GM18507 (cell line): ENCODE results near the gene ARHGEF17.

Experiments used
- DNase-seq: peaks from one replicate; pipeline ENCODE4 v3.0.0; 2011; ENCODE audit warnings: low read depth; ENCODE audit not compliant: insufficient read length; ENCODE audit errors: extremely low spot score
- FAIRE-seq: peaks from 2 replicates; lab custom pipeline; 2011; peaks lifted over from hg19 to GRCh38; lab: Jason Lieb, UNC

The ARHGEF17 gene

DNA sequence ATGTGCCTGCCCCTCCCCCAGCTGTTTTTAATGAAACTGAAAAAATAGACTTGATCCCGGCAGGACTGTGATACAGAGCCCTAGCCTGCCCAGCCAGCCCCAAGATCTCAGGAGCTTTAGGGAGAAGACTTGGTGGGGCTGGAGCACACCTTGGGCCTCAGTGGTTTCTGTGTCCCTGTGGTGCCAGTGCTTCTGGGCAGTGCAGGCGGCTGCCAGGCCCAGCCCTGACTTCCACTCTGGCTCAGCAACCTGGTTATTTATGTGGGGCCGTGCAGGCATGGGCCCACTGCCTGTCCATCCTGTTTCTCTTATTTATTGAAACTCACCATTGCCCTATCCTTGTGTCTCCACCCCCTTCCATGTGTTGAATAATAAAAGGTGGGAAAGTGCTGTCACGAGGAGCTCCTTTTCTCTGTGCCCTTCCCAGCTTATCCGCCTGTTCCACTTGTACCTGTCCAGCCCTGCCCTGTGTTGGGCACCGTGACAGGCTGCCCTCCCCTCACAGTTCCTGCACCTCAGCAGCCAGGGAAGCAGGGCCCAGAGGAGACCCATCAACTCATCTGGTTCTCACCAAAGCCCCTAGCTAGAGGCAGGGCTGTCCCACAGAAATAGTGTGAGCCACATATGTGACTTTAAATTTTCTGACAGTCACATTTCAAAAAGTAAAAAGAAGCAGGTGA lies 88.3 kb downstream of the ARHGEF17 start:
- no peak for FAIRE-seq
- no peak for DNase-seq

DNA sequence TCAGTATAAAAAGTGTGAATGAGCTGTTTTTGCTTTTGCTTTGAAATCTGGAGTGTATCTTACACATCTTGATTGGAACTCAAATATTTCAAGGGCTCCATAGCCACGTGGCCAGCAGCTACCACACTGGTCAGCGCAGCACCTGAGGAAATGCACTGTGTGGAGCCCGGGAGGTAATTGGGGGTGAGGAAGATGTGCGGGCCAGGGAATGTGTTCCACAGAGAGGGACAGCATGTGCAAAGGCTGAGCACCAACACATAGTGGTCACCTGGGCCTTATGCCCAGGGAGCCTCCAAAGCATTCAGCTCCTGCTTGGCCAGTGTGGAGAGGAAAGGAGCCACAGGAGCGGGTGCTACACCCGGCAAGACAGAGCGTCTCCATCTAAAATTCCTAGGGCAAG lies 88.9 kb downstream of the ARHGEF17 start:
- DNase-seq, result no peak
- no peak for FAIRE-seq

DNA sequence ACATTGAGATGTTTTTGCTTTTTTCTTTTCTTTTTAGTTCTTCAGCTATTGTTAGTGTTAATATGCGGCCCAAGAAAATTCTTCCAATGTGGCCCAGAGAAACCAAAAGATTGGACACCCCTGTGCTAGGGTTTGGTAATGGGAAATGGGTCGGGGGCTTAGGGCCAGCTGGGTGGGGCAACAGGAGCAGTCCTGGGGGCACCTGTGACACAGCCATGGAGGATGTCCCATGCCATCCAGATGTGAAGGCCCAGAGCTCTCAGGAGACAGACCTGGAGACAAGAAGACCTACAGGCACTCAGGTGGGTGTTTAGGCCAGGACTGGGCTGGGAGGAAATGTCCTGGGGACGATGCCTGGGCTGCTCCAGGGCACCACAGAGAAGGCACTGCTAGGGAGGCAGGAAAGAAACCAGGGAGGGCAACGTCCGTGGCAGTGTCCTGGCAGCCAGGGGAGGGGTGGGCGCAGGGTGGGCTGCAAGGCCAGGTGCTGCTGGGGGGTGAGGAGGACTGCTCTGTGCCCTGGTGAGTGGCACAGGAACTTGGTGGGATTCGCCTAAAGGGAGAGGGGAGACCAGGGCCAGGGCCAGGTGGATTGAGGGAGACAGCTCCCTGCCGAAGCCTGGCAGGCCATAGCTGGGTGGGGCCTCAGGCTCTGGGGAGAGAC lies 89.5 kb downstream of the ARHGEF17 start:
- DNase-seq (no peak), FAIRE-seq (no peak)

DNA sequence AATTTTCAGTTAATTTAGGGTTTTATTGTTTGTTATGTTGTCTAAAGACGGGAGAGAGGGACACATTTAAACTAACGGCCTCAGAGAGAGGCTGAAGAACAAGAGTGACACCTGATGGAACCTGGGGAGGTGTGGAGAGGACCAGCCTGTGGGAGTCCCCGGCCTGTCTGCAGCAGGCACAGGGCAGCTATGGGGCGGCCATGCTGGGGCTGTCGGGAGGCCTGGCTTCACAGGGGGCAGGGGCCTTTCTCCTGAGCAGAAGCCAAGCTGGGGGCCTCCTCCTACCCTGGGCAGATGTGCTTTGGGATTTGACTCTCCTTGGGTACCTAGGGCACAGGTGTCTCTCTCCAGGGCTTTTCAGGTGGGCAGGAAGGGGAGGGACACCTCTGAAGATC lies 90.1 kb downstream of the ARHGEF17 start:
- DNase-seq (no peak), FAIRE-seq (no peak)

DNA sequence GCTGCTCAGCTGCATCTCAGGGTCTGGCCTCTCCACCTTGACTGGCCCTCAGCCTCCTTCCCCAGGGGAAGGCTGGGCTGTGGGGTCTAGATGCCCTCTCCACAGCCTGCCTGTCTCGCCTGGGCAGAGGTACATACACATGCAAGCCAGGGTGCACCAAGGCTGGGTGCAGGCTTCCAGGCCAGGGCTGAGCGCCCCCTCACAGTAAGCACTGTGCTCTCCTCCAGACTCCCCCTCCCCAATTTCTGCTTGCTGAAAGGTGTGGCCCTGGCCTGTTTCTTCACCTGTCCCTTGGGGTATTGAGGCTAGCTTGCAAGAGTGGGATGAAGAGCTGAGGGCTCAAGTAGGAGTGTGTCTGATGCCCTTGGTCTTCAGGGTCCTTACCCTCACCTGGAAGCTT lies 90.6 kb downstream of the ARHGEF17 start:
- no peak for FAIRE-seq
- no peak for DNase-seq

DNA sequence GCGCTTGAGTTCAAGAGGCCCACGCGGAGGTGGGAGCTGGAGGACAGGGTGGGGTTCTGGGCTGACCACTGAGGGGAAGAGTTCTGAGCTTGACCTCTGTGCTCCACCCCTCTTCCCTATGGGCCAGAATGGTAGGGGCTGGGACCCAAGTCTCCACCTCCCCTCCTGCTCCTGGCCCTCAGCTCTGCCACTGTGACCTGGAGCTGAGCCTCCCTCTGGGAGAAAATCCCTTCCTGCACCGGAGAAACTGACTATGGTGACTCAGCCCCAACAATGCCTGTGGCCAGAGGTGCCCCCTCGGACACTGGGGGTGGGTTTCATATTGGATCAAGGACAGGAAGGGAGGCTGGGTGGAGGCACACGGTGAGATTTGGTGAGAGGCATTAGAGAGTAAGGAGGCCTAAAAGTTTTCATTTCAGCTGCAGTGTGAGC lies 91.1 kb downstream of the ARHGEF17 start:
- DNase-seq, result no peak
- no peak for FAIRE-seq

DNA sequence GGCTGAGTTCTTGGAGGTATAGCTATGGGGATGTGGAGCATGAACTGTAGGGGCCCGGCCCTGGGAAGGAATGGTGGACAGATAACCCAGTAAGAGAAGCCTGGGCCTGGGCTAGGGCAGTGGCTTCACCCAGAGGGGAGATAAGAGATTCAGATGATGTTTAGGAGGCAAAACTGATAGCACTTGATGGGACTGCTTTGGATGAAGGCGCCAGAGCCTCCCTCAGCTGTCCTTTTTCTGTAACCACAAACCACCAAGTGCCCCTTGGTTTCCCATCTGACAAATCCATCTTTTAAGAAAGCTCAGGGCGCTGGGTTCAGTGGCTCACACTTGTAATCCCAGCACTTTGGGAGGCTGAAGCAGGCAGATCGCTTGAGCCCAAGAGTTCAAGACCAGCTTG lies 91.6 kb downstream of the ARHGEF17 start:
- FAIRE-seq, result no peak

DNA sequence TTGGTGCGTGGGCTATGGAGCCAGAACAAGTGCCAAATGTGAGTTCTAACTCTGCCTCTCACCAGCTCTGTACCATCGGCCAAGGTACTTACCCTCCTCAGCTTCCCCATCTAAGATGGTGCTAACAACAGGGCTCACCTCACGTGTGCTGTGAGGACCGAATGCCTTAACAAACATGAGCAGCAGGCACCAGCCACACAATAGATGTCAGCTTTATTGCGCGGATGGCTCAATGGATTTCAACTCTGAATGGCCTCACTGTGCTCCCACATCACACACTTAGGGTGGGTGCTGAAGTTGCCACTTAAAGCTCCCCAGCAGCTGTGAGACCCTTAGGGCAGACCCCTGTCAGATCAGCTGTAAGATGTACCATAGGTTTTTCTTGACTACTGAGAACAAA lies 92.2 kb downstream of the ARHGEF17 start:
- no peak for DNase-seq

More for the DNA sequence above, 91.6 kb downstream of the ARHGEF17 start:
- no peak for DNase-seq

DNA sequence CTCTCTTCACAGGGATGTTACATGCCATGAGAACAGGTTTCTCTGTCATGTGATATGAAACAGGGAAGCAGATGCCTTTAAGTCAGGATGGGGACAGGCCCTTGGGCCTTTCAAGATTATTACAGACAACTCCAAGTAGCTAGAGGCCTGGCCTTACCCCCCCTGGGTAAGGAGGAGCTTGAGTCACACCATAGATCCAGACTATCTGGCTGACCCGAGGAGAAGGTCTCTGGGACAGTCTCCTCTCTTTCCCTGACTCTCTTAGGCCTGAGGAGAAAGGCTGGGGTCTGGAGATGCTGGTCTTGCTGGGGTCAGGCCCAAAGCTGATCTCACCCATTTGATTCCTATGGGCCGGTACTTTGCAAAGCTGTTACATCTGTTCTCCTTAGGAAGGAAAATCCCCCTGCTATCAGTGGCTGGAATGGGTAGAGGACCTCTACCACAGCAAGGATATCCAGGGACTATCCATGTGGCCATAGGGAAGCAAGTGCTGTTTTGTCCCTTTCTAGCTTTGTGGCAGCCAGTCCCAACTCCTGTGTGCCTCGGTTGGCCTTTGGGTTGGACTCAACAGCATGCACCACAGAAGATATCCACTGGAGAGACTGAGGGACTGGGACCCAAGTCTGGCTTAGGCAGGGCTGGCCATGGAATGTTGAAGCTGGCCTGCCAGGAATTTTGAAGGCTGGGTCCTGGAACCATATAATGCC lies 93.3 kb downstream of the ARHGEF17 start:
- FAIRE-seq (no peak), DNase-seq (no peak)

More for the DNA sequence above, 92.2 kb downstream of the ARHGEF17 start:
- no peak for FAIRE-seq

DNA sequence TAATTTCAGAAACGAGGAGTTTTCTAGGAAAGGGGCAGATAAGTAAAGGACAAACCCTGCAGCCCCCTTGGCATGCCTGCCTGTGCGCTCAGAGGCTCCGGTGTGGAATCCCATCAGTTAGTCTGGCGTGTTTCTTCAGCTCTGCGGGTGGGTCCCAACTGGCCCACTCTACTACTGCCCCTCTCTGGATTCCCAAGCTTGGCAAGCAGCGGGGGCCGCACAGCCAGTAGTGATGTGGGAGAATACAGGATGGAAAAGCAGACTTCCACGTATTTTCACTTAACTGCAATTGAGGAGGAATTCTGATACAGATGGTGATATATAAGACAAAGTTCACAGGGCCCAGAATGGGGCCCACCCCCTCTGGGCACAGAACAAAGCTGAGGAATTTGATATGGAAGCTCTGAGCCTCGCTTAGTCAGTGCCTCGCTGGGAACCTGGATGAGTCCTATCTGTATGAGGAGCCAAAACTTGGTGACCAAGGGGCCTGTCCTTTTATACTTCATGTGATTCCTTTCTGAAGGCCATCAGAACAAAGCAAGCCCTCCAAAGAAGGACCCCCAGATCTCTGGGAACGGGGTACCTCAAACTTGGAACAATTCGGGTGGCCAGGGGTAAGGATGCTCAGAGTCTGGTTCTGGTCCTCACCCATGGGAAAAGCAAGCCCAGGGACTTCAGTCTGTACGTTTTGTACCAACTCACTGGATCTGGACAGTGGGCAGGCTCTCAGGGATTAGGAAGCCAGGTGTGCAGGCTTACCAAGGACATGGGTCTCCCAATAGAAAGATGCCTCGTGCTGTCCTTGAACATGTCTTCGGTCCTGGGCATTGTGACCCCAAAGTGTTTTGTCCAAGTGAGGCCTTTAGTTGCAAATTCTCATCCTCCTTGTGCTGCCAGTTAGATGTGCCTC lies 94.1 kb downstream of the ARHGEF17 start:
- DNase-seq, result no peak
- FAIRE-seq, result no peak

DNA sequence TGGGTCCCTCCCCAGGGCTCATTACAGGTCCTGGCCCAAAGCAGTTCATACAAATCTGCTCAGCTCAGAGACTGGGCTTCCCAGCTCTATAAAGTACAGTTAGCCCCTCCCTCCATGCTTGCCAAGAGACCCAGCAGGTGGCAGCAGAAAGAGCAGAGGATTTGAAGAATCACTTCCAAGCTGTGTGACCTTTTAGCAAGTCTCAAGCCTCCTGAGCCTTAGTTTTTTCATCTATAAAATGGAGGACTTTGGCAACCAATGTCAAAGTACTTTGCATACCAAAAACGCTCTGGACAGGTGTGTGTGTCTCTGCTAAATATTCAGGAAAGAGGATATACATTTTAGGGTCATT lies 94.7 kb downstream of the ARHGEF17 start:
- DNase-seq (no peak), FAIRE-seq (no peak)

DNA sequence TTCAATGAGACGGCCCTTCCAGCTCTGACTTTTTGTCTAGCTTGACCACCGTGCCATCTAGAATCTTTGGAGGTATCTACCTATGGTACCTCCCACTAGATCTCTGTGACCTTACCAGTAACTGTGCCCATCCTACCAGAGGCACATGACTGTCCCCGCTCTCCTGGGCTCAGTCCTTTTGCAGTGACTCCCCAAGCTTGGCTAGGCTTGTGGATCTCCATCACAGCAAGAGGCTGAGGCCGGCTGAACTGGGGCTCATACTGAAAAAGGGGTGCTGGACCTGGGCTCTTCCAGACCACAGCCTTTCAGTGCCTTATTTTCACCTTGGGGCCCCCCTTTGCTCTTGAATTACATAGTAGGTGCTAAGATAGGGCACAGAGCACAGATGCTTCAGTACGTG lies 95.5 kb downstream of the ARHGEF17 start:
- no peak for FAIRE-seq
- no peak for DNase-seq

DNA sequence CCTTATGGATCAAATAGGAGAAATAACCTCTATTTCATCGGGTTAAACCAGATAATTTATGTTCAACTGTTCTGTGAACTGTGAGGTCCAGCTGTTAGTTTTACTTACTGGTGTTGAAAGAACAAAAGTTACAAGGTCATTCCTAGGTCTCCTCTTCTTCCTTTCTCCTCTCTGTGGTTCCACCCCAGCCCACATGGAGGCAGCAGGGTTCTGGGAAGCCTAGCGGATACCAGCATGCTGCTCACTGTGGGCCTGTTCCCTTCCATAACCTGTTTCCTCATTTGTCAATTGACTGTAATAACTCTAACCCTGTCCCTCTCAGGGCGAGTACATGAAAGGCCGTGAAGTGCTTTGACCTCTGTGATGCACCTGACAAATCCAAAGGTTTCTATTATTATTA lies 96.0 kb downstream of the ARHGEF17 start:
- DNase-seq, result no peak
- FAIRE-seq, result no peak

DNA sequence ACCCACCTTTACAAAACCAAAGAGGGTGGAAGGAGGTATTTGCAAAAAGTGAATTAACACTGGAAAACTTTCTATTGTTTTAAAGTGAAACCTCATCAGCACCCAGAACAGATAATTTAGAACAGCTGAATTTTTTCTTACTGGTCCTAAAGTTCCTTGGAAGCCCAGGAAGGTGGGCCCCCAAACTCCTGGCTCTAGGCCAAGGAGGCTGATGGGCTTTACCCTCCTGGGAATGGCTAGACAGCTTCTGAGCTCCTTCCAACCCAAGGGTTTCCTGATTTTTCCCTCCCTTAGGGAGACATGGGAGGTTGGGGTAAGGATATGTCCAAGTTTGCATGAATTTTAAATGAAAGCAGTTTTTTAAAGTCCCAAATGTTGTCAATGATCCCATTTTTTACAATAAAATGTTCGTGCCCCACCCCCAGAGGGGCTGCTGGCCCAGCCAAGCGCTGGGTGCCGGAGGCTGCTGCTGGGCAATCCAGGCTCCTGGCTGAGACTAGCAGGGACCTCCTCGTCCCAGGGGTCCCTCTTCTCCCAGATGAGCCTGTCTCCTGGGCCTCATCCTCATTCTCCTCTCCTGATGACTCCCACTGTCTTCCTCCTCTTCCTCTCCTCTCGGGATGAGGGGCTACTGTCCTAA lies 96.5 kb downstream of the ARHGEF17 start:
- DNase-seq, result no peak
- no peak for FAIRE-seq

DNA sequence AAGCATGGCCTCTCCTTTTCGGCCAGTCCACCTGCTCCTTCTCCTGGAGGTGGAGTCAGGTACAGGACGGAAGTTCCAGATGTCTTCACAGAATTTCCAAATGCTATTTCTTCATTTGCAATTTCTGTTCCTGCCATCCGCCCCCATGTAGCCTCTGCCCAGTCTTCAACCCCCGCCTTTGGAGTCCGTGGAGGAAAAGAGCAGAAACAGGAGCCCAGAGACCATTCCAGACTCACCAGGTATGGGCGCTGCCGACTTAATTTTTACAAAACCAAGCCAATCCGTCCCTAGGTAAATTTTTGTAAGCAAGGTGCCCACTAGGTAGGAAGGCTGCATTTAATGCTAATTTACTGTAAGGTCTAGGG lies 97.1 kb downstream of the ARHGEF17 start:
- no peak for FAIRE-seq

DNA sequence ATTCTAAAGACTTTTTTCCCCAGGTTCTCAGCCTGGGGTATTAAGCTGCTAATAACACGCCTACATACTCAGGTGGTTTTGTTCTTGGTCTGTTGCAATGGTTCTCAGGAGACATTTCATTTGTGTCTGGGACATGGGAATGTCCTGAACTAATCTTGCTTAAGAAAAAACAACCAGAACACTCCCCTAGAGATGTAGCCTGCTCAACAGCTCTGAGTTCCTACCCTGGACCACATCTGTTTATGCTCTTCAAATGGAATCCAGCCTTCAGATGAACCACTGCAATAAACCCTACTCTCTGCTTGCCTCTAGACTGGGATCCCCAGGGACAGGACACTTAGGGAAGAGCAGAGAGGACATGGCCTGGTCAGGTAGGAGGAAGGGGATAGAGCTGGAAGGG lies 98.1 kb downstream of the ARHGEF17 start:
- FAIRE-seq, result no peak
- no peak for DNase-seq

More for the DNA sequence above, 97.1 kb downstream of the ARHGEF17 start:
- no peak for DNase-seq

DNA sequence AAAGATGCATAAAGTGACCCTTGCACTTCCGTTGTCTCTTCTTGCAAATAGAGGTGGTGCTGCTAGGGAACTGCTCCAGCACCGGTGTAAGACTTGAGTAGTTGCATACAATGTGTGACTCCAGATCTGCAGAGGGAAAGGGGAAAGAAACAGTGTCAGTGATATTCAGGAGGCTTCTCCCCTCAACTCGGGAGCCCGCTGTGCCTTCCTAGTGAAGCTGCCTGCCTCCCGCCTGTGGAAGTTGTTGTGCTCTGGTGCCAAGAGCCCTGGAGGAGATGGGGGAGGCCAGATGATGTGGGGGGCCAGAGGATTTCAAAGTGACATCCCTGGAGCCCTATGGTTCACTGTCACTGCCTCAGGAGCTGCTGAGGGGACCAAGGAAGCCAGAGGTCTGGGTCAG lies 98.5 kb downstream of the ARHGEF17 start:
- FAIRE-seq, result no peak
- no peak for DNase-seq

DNA sequence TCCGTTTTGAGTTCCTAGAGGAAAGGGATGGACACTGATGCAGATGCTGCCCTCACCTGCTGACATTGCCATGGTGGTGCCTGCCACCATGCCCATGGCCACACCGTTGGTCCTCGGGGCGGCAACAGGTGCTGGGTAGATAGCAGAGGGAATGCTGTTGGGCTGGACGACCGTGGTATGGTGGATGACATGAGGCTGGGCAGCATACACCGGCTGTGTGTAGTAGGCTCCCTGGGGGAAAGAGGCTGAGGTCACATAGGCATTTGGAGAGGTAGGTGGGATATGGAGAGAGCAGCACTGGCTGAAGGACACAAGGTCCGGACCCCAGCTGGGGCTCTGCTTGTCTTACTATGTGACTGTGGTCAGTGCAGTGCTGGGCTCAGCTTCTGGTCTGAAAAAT lies 101.4 kb downstream of the ARHGEF17 start:
- DNase-seq (no peak), FAIRE-seq (no peak)

DNA sequence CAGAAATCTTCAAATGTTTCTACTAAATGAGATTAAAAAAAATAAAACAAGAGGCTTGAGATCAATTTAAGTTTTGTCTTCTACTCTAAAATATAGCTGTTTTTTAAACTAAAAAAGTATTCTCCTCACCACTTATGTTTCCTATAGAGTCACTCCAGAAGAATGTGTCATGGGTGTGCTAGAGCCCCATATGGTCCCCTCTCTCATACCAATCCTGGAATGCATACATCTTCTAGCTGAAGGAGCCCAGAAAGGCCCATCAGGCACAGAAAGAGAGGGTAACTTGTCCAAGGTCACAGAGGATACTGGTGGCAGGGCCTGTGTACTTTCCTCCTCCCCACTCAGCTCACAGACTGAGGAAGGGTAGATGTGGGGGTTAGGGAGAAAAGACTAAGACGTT lies 102.6 kb downstream of the ARHGEF17 start:
- DNase-seq (no peak), FAIRE-seq (no peak)

DNA sequence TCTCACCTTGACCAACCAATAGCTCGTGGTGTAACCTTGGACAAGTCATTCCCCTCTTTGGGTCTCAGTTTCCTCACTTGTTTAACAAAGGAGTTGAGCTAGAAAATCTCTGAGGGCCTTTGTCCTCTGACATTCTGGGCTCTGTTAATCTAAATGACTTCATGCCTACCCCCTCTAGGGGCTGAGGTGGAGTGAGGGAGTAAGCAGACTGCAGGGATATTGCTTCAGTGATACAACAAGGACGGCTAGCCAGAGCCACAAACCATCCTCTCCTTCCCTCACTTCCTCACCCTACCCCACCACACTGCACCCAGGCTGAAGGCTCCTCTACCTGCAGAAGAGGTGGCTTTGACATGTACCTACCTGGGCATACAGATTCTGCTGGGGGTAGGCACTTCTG lies 103.0 kb downstream of the ARHGEF17 start:
- FAIRE-seq, result no peak
- DNase-seq, result no peak
